NCI-H460 (cell line): ENCODE results near the gene SCAMP2. TPM values are rescaled to one million over a fixed set of nuclear protein-coding genes. Genes with fewer than 3 reads are reported as not detected.

Experiments
- DNase-seq: peaks from one replicate; pipeline ENCODE4 v3.0.0-alpha.2; 2016; ENCODE audit warnings: low read depth; ENCODE audit errors: extremely low read depth
- total RNA-seq: library from RNA; depleted of rRNA; stranded (reverse); fragments of >200 nt; shearing (Covaris generic); gene quantifications from 2 replicates; pipeline ENCODE4 v1.2.3, GENCODE V29; 2014

SCAMP2 gene
- total RNA-seq, 1 experiment from 2014 or later, result 20.4 TPM

DNA sequence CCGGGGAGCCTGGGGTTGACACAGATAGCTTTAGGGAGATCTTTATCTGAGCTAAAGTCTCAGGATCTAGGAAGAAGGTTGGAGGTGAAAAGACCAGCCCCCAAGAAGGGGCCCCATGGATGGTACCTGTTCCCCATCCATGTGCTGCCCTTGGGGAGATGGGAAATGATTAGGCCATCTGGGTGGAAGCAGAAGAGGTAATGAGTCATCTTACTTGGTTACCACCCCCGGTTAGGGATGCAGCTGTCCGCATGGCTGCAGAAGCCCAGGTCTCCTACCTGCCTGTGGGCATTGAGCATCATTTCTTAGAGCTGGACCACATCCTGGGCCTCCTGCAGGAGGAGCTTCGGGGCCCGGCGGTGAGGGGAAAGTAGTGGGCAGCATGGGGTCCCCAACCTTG lies 49.8 kb downstream of the SCAMP2 start:
- DNase-seq, result no peak

DNA sequence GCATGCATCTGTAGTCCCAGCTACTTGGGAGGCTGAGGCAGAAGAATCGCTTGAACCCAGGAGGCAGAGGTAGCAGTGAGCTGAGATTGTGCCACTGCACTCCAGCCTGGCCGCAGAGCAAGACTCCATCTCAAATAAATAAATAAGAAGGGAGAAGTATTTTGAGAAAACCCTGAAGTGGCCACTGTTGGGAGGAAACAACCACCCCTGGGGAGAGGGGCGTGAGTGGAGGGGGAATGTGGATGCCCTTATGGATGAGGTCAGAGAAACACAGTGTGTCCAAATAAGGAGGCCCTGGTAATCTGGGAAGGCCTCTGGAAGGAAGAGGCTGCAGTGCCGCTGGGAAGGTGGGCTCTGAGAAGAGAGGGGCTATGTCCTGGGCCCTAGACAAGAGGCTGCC lies 50.9 kb downstream of the SCAMP2 start:
- no peak for DNase-seq

DNA sequence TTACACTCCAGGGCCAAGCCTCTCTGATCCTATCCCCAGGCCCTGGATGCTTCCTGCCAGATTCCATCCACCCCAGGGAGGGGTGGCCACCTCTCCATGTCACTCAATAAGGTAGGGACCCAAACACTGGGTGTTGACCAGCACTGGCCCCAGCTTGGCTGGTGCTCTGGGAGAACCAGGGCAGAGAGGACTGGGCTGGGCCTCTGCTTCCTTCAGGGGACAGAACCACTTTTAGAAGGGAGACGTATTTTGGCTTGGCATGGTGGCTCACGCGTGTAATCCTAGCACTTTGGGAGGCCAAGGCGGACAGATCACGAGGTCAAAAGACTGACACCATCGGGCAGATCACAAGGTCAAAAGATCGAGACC lies 51.4 kb downstream of the SCAMP2 start:
- no peak for DNase-seq

DNA sequence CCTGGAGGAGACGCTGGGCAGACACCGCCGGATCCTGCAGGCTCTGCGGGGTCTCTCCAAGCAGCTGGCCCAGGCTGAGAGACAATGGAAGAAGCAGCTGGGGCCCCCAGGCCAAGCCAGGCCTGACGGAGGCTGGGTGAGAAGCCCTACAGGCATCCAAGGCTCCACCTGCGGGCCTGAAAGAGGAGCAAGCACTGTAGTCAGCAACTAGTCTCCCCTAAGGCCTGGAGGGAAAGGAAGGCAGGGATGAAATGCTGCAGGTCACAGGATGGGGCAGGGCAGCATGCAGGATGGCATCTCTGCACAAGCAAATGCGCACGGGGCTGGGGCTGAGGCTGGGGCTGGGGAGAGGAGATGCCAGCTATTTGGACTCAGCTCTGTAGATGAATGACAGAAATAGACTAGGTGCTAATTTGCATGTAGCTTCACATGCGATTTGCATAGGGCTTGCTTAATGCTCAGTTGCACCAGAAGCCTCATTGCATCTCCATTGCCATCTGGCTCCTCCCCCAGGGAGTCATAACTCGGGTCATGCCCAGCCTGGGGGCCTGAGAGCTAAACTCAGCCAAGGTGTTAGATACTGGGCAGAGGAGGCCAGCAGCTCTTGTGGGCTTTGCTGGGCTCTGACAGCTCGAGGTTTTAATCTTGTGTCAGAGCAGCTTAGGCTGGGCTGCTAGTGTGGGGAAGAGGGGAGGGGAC lies 51.9 kb downstream of the SCAMP2 start:
- DNase-seq, result no peak

DNA sequence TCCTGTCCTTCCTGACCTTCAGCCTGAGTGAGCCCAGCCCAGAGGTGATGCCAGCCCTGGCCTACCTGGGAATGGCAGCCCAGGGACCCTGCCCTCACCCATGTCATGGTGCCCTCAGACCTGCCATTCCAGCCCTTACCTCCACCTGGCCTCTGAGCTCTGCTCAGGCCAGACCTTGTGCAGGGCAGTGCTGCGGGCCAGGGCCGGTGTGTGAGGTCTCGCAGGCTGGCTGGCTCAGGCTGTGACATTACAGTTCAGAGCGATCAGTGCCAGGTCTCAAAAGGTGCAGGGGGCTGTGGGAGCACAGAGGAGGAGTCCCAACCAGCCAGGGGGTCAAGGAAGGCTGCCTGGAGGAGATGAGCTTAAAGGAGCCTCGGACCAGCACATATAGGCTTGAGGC lies 53.1 kb downstream of the SCAMP2 start:
- no peak for DNase-seq

DNA sequence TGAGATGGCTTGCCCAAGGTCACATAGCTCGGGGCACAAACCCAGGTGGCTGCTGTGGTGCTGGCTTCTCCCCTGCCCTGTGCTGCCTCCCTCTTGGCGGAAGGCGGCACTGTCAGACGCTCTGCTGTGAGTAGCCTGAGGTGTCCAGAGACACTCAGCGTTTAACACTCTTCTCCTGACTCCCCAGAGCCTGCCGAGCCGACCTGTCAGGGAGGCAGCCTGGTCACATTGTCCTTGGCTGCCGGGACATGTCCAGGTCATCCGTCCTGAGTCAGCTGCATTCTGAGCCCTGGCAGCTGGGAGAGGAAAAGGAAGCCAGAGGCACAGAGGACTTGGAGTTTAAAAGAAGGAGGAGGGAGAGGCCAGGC lies 55.8 kb downstream of the SCAMP2 start:
- DNase-seq, result no peak

DNA sequence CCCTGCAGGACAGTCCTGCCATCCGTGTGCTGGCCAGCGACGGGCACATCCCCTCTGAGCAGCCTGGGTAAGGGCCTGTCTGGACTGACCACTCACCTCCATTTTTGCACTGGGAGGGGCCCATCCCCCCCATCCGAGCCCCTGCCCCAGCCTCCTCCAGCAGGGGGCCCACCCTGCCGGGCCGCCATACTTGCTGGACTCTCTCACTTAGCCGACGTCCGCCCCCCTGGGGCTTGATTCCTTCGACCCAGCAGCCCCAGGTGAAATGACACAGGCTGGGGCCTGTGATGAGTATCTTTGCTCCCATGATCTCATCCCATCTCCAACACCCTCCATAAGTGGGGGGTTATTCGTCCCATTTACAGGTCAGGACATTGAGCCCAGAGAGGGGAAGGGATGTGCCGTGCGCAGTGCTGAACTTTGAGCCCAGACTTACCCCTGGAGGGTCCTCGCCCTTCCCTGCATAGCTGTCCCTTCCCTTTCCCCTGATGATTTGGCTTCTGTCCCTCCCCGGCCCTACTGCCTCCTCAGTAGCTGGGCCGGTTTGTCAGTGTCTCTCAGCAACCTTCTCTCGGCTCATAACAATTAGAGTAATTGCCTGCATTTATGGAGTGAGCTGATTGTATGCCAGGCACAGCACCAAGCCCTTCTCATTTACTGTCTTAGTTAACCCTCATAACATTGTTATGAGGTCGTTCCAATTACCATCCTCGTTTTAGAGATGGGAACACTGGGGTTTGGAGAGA lies 56.4 kb downstream of the SCAMP2 start:
- DNase-seq, result no peak

DNA sequence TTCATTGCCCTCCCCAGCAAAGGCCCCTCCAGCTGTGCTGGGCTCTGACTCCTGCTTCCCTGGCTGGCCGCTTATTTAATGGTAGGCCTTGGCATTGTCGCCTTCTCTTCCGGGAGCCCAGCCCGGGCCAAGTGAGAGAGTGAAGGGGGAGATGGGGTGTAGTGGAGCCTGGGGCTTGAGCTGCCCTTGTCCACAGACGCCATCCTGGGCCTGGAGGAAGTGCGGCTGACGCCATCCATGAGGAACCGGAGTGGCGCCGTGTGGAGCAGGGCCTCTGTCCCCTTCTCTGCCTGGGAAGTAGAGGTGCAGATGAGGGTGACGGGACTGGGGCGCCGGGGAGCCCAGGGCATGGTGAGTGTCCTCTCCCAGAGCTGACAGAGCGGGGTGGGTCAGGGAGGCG lies 57.2 kb downstream of the SCAMP2 start:
- no peak for DNase-seq

DNA sequence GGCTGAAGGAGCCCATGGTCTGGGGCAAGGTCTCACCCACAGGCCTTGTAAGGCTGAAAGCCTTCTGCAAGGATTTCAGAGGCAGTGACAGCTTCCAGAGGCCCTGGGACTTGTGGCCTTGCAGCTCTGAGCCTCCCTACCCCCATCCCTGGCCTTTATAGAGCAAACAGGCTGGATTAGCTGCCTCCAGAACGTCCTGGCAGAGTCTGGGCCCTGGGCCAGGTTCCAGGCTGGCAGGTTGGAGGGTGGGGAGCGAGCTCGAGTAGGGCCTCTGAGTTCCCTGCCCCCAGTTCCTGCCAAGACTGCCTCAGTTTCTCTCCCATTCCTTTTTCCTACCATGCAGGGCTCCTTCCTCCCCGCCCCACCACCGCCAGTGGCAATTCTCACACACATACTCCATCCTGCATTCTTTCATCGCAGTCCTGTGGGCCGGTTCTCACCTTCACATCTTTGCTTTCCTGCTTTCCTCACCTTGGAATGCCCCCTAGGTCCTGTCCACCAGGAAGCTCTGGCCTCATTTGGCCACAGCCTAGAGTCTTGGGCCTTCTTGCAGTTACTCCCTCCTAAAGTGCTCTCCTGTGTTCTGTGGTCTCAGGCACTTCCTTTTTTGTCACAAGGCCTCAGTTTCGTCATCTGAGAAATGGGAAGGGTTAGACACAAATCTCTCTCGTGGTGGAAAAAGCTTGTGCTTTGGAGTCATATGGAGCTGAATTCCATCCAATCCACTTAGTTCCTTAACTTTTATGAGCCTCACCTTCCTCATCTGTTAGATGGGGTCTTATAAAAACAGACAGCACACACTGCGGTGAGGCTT lies 57.8 kb downstream of the SCAMP2 start:
- DNase-seq, result no peak

DNA sequence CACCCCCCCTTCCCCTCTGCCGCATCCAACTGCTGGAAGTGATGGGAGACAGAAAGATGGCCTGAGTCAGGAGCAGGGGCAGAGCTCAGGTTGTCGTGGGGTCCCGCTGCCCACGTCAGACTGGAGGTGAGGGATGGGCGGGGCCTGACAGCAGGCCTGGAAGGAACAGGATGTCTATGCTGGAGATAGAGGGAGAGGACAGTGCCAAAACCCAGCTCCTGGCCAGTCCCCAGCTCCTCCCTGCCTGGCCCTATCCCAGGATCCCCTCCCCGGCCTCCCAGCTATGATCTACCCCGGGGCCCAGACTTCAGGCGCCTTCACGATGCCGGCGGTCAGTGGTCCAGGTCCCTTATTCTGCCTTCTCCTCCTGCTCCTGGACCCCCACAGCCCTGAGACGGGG lies 60.6 kb downstream of the SCAMP2 start, which contains the start of gene LMAN1L:
Gene LMAN1L, plus strand, starts transcription at position 303 of the 400 bp plus-strand sequence. Its CDS starts 20 bp downstream, at position 323.
- no peak for DNase-seq

DNA sequence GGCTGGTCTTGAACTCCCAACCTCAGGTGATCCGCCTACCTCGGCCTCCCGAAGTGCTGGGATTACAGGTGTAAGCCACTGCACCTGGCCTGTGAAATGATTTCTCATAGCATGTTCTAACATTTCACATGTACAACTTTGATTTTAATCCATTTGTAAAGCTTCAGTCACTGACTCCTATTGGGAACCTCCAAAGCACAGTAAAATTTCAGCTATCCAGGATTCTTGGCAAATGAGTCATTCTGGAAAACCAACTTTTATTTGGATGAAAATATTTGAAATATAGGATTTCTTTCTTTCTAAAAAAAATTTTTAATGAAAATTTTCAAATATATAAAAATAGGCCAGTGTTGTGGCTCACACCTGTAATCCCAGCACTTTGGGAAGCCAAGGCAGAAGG lies 63.2 kb downstream of the SCAMP2 start:
- no peak for DNase-seq

DNA sequence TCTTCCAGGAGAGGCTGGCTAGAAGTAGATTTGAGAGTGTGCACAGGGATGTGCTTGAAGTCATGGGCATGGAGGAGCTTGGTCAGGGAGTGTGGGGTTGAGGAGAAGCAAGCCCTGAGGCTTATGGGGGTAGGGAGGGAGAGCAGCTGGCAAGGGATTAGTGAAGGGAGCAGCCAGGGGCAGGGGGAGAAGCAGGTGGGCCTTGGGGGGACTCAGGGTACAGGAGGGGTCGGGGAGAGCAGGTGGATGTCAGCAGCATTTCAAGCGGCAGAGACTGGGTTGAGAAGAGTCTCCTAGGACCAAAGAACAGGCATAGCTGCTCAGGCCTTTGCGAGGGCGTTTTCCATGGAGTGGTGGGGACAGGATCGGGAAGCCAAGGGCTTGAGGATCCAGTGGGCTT lies 63.9 kb downstream of the SCAMP2 start:
- DNase-seq, result no peak

DNA sequence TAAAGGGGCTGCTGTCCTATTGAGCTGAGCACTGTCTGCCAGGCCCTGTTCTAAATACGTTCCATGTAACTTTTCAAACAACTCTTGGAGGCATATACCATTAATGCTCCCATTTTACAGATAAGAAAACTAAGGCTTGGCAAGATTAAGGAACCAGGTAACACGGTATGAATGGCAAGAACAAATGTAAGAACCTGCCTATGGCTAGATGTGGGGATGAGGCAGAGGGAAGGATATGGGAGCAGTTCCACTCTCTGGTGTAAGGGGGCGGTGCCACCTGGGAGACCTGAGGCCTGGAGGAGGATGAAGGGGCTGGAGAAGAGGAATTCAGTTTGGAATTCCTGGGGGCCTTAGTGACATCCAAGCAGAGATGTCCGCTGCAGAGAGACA lies 64.3 kb downstream of the SCAMP2 start:
- no peak for DNase-seq

DNA sequence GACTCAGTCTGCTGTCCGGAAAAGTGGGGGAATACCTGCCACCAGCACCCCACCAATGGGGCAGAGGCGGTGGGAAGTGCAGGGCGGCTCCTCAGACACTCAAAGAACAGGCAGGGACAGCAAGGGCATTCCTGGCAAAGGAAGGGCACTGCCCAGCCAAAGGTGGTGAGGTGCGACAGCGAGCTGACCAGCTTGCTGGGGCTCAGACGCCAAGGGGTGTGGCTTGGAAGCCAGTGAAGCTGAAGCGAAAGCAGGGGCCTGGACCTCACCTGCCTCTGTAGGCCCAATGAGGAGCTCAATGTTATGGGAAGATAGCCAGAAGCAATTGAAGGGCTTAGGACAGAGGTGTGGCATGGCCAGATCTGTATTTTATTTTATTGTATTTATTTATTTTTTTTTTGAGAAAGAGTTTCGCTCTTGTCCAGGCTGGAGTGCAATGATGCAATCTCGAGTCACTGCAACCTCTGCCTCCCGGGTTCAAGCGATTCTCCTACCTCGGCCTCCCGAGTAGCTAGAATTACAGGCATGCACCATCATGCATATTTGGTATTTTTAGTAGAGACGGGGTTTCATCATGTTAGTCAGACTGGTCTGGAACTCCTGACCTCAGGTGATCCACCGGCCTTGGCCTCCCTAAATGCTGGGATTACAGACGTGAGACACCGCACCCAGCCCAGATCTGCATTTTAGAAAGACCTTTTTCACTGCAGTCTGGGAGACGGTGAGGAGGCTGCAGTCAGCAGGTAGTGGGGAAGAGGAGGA lies 64.9 kb downstream of the SCAMP2 start:
- no peak for DNase-seq

DNA sequence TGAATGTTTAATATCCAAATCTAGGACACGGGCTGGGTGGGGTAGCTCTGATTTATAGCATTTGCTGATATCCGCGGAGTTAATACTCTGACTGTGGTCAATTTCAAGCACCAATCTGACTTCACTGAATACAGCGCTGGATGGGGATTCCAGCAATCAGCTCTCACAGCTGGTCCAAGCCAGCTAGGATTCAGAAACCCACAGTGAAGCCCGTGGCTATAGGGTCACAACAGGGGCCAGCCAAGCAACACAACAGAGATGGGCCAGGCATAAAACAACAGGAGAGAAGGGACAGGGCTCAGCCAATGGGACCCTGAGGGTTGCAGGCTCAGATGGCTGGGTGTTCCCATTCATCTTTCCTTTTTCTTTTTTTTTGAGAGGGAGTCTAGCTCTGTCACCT lies 65.9 kb downstream of the SCAMP2 start:
- no peak for DNase-seq

DNA sequence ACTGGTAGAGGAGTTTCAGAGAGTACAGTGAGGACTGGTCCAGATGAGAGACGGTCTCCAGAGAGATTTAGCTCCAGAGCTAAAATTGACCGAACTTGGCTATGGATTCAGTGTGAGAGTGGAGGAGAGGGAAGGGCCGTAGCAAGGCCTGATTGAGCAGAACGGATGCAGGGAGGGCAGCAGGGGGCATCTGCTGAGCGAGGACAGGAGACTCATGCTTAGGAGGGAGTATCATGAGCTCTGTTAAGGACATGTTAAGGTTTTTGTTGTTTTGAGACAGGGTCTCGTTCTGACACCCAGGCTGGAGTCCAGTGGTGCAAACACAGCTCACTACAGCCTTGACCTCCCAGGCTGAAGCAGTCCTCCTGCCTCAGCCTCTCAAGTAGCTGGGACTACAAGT lies 68.2 kb downstream of the SCAMP2 start:
- DNase-seq, result no peak

DNA sequence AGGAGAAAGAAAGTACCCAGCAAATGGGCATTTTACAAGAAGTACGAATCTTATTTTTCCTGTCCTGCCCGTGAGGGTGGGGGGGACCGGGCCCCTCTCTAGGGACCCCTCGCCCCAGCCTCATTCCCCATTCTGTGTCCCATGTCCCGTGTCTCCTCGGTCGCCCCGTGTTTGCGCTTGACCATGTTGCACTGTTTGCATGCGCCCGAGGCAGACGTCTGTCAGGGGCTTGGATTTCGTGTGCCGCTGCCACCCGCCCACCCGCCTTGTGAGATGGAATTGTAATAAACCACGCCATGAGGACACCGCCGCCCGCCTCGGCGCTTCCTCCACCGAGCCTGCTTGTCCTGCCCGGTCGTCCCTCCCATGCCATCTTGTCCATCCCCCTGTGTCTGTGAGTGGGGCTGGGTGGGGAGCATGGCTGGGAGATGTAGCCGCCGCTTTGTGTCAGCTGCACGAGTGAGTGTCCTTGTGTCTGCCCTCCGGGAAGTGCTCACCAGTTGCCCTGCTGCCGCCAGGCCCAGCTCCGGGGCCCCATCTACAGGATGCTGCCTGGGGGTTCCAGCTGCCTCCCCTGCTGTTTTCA lies 70.2 kb downstream of the SCAMP2 start:
- DNase-seq, result no peak

DNA sequence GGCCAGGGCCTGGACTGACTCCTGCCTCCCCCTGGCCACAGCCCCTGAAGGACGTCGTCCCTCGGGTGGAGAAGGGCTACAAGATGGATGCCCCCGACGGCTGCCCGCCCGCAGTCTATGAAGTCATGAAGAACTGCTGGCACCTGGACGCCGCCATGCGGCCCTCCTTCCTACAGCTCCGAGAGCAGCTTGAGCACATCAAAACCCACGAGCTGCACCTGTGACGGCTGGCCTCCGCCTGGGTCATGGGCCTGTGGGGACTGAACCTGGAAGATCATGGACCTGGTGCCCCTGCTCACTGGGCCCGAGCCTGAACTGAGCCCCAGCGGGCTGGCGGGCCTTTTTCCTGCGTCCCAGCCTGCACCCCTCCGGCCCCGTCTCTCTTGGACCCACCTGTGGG lies 70.9 kb downstream of the SCAMP2 start:
- DNase-seq, result no peak

DNA sequence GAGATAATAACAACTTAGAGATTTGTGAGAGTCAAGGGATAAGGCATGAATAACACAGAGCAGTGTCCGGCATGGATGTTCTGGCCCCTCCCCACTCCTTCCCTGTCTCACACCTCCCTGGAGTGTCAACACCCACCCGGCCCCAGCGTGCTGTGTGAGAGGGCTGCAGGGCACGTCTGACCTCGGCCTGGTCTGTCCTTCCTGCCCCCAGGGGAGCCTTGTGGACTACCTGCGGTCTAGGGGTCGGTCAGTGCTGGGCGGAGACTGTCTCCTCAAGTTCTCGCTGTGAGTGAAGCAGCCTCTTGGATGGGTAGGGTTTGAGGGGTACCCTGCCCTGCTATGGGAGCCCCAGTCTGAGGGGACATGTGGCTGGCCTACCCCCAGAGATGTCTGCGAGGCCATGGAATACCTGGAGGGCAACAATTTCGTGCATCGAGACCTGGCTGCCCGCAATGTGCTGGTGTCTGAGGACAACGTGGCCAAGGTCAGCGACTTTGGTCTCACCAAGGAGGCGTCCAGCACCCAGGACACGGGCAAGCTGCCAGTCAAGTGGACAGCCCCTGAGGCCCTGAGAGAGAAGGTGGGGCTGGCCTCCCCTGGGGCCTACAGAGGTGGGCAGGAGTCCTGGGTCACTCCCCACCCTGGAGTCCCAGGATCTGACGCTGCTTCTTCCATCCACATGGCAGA lies 71.7 kb downstream of the SCAMP2 start:
- no peak for DNase-seq

DNA sequence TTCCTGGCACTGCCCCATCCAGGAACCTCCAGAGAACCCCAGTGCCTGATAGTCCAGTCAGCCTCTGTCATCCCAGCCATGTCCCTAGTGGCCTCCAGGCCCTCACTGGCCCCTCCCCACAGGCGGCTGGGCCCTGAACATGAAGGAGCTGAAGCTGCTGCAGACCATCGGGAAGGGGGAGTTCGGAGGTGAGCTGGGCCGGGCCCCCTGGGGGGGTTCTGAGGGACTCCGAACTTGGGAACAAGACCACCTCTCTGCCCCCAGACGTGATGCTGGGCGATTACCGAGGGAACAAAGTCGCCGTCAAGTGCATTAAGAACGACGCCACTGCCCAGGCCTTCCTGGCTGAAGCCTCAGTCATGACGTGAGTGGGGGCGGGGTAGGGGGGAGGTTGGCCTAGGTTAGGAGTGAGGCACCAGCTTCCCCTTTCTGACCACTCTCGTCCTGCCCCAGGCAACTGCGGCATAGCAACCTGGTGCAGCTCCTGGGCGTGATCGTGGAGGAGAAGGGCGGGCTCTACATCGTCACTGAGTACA lies 72.5 kb downstream of the SCAMP2 start:
- DNase-seq, result no peak
